GM19395 (cell line): Measurements from ENCODE around the gene IFI27L1.

ENCODE experiments used
- ATAC-seq: cut with Tn5 transposase; IDR thresholded peaks from one replicate; pipeline ENCODE4 v1.9.1; 2021; ENCODE audit warnings: mild to moderate bottlenecking, moderate library complexity; ENCODE audit not compliant: unreplicated experiment

Gene IFI27L1

GRCh38 chr14:94113490-94113889 lies 32.4 kb downstream of the IFI27L1 start:
- no peak for ATAC-seq

- no peak for ATAC-seq
Measured at GRCh38 chr14:94113908-94114588, 32.9 kb downstream of the IFI27L1 start.

GRCh38 chr14:94114589-94115057 lies 33.5 kb downstream of the IFI27L1 start:
- no peak for ATAC-seq

- no peak for ATAC-seq
Measured at GRCh38 chr14:94115058-94115591, 34.0 kb downstream of the IFI27L1 start.

- no peak for ATAC-seq
Measured at GRCh38 chr14:94115631-94116030, 34.5 kb downstream of the IFI27L1 start.

- ATAC-seq, result no peak
Measured at GRCh38 chr14:94116701-94117100, 35.6 kb downstream of the IFI27L1 start.

- ATAC-seq, result no peak
Measured at GRCh38 chr14:94117856-94118255, 36.7 kb downstream of the IFI27L1 start.

- no peak for ATAC-seq
Measured at GRCh38 chr14:94119071-94119470, 38.0 kb downstream of the IFI27L1 start.

GRCh38 chr14:94120667-94121340 lies 39.7 kb downstream of the IFI27L1 start:
- no peak for ATAC-seq

GRCh38 chr14:94121485-94121884 lies 40.4 kb downstream of the IFI27L1 start:
- ATAC-seq, result no peak

GRCh38 chr14:94122438-94122837 lies 41.3 kb downstream of the IFI27L1 start:
- ATAC-seq, result no peak

- ATAC-seq, result no peak
Measured at GRCh38 chr14:94123296-94123695, 42.2 kb downstream of the IFI27L1 start.

- ATAC-seq, result no peak
Measured at GRCh38 chr14:94123868-94124267, 42.8 kb downstream of the IFI27L1 start.

GRCh38 chr14:94124582-94125377 lies 43.7 kb downstream of the IFI27L1 start:
- ATAC-seq, result no peak

- no peak for ATAC-seq
Measured at GRCh38 chr14:94125659-94126418, 44.7 kb downstream of the IFI27L1 start.

GRCh38 chr14:94126419-94126677 lies 45.2 kb downstream of the IFI27L1 start:
- no peak for ATAC-seq

- no peak for ATAC-seq
Measured at GRCh38 chr14:94126800-94127199, 45.7 kb downstream of the IFI27L1 start.

GRCh38 chr14:94127330-94127729 lies 46.2 kb downstream of the IFI27L1 start:
- ATAC-seq, result no peak

- ATAC-seq, result no peak
Measured at GRCh38 chr14:94128216-94128839, 47.2 kb downstream of the IFI27L1 start.

GRCh38 chr14:94129111-94129757 lies 48.1 kb downstream of the IFI27L1 start, which contains the start of gene IFI27L2:
IFI27L2 (minus strand) TSS chr14:94129604; CDS start chr14:94129564, 40 bp downstream.
- ATAC-seq, result peak; percentile 94
